DOHH2 (cell line): Measurements from ENCODE around the gene CYP2W1.

ENCODE experiments used
- CTCF ChIP-seq: fragments of 200-600 bp; sonication (generic); IDR thresholded peaks from one replicate; pipeline ENCODE4 v1.5.1; 2014; ENCODE audit warnings: antibody characterized with exemption, mild to moderate bottlenecking, low read depth, low read length; ENCODE audit not compliant: poor library complexity, severe bottlenecking
- EZH2phosphoT487 ChIP-seq: fragments of 200-600 bp; sonication (generic); IDR thresholded peaks from 2 replicates; pipeline ENCODE4 v1.6.1; 2017; ENCODE audit warnings: borderline replicate concordance, mild to moderate bottlenecking, antibody characterized with exemption, low read length, moderate library complexity, mixed read lengths

GRCh38 chr7:945556-946255 is 37.3 kb upstream of the CYP2W1 start:
- TF ChIP-seq CTCF (no peak), EZH2phosphoT487 (no peak)
